GM18909 (cell line): ENCODE measurements around the gene RPL22.

Source experiments
- ATAC-seq: cut with Tn5 transposase; IDR thresholded peaks from one replicate; pipeline ENCODE4 v1.9.1; 2021; ENCODE audit warnings: mild to moderate bottlenecking; ENCODE audit not compliant: unreplicated experiment, poor library complexity

RPL22 gene

DNA sequence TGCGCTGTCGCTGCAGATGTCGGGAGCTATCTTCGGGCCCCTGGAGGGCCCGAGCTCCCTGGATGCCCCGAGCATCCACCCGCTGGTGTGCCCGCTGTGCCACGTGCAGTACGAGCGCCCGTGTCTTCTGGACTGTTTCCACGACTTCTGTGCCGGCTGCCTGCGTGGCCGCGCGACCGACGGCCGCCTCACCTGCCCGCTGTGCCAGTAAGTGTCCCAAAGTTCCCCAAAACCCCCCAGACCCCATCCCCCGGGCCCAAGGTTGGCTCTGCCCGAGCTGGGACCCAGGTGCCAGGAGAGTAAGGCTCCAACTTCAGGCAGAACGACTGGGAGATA lies 7.1 kb upstream of the RPL22 start:
- ATAC-seq = no peak

DNA sequence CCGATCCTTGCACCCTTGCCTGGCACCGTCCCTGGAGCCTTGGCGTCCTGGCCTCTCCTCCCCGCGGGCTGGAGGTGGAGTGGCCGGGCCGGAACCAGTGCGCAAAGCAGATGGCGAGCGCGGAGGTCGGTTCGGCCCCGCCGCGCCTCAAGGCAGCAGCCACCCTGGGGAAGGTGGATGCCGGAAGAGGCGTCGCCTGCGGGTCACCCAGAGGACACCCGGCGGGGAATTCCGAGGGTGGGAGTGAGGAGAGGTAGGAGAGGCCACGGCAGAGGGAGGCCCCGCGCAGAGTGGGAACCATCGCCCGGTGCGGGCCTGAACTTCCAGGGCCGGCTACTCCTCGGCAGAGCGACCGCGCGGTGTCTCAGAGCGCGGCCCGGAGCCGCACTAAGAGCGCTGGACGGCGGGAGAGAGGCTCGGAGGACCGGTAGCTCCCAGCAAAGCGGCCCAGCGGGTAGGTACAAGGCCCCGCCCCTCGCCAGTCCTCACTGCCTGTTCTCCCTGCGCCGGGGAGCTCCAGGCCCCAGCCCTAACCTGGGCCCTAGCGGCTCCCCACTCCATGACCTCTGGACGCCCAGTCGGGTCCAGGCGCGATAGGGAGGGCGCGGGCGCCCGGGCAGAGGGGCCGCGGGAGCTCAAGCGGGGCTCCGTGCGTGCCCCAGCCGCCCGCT lies 6.6 kb upstream of the RPL22 start, which contains the start of gene RNF207:
Gene RNF207, plus strand, starts transcription at position 271 of the 671 bp plus-strand sequence. CDS start 417 bp downstream, outside the sequence.
- peak; percentile 66 for ATAC-seq

DNA sequence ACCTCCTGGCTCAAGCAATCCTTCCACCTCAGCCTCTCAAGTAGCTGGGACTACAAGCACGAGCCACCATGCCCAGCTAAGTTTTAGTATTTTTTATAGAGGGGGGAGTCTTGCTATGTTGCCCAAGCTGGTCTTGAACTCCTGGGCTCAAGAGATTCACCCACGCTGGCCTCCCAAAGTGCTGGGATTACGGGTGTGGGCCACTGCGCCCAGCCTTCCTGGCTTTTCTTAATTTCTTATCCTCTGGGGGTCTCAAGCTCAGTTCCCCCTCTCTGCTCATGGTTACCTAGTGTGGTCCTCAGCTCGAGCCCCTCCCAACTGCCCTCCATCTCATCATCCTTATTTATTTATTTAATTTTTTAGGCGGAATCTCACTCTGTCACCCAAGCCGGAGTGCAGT lies 2.9 kb upstream of the RPL22 start:
- ATAC-seq = no peak

DNA sequence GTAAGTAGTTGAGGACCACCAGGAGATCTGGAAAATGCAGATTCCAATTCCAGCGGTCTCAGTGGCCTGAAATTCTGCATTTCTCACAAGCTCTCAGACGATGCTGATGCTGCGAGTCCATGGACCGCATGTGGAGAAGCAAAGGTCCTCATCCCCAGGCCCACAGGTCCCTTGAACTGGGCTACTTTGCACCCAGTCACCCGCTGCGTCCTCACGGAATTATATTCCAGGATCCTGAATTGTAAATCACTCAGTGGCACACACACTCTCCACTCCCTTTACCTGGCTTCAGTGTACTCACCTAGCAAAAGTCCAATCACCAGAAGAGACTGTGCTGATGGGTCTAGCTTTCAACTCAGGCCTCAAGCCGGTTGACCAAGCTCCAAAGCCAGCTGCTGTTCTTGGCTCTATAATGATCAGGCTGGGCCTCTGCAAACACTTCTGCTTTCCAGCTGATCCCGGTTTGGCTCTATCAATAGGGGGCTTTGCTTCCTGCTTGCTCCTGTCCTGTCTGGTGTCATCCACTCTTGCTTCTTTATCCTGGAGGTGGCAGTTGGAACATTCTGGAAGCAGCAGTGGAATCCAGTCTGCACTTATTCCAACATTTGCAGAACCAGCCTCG lies 904 bp upstream of the RPL22 start:
- no peak for ATAC-seq

DNA sequence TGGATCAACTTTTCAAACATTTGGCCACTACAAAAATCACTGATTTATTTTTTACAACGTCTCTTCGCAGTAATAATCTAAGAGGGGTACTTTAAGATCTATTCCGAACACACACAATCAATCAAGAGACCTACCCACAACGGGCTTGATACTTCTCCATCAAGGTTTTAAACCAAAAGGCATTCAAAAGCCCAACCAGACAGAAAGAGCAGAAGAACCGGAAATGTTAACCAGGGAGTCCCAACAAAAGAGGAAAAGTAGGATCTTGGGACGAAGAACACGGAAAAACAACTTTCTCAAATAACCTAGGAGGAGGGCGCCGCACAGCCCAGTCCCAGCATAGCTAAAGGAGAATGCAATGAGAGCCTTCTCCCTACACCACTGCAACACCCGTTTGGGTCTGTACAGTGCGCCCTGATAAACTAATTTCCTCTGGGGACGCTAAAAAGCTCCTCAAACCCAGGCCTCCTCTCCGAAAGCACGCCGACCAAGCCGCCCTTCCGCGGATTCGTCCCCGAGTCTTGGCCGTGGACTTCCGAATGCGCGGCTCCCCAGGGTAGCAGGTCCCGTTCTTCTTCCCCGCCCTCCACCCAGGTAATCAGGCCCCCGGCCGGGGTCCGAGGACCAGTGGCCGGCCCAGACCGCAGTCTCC lies 623 bp downstream of the RPL22 start:
- ATAC-seq = peak; percentile 36

DNA sequence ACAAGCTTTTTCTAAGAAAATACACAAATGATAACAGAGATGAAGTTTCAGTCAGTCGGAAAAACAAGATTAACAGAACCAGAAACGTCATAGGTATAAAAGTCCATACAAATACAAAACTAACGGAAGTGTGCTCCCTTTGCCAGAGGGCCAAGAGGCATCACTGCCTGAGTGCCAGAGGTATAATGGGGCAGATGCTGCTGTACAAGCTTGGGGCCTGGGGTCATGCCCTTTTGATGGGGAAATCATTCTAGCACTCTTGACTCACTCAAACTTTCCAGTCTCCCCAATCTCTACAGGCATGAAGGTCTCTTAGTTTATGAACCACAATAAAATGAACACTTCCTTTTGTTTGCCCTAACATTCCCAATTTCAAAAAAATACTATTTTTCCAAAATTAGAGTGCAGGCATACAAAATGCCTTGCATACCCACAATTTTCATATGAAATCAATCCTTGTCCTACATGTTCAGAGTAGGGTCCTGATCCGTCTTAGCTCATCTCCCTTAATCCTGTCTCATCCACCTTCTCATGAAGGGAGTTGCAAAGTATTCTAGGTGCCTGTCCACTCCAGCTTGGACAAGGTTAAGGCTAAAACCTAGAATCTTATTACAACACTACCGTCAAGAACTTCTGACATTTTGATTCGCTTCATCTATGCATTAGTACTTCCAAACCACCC lies 1.5 kb downstream of the RPL22 start:
- no peak for ATAC-seq

DNA sequence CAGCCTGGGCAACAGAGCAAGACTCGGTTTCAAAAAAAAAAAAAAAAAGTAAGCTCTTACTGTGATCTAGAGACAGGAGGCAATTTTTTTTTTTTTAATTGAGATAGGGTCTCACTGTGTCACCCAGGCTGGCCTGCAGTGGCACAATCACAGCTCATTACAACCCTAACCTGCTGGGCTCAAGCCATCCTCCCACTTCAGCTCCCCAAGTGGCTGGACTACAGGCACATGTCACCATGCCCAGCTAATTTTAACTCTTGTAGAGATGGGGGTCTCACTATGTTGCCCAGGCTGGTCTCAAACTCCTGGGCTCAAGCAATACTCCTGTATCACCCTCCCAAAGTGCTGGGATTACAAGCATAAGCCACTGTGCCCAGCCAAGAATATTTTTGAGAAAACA lies 7.4 kb downstream of the RPL22 start:
- no peak for ATAC-seq

DNA sequence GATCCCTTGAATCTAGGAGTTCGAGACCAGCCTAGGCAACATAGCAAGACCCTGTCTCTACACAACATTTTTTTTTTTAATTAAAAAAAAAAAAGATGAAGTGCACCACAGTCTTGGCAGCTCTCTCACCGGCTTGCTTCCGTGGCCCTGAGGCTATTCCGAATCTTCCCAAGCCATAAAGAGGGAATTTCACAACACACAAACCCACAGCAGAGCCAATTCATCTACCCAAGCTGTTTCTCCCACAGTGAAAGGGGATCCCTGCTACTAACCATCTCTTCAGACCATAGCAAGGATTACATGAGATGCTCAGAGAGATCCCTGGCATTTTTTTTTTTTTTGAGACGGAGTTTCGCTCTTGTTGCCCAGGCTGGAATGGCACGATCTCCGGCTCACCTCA lies 10.9 kb downstream of the RPL22 start:
- no peak for ATAC-seq

DNA sequence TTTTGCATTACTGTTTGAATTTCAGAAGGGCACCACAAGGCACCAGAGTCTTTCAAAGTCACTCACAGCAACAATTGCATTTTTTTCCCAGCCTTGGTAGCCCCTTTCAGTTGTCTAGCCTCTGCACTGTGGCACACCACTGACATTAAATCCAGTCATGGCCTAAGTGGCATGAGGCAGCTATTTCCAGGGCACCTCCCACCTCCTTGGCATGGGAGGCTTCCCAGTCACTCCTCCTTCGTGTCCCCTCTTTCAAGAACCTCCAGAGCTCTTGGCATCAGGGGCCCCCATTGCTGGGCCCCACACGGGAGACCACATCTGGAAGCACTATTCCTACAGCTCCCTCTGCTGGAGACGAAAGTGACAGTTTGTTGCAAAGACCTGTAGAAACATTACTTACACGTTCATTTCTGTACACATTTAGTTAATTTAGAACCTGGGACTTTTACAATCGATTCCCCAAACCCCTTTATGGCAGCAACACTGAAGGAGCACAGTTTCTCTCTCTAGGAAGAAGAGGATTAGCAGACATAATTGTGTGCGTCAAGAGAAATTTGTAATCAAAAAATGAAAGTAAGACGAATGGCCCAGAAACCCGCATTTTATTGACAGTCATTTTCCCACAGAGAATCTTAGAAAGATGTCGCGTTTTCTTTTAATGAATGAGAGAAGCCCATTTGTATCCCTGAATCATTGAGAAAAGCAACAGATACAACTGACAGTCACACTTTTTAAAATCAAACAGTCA lies 13.6 kb downstream of the RPL22 start:
- ATAC-seq = no peak

DNA sequence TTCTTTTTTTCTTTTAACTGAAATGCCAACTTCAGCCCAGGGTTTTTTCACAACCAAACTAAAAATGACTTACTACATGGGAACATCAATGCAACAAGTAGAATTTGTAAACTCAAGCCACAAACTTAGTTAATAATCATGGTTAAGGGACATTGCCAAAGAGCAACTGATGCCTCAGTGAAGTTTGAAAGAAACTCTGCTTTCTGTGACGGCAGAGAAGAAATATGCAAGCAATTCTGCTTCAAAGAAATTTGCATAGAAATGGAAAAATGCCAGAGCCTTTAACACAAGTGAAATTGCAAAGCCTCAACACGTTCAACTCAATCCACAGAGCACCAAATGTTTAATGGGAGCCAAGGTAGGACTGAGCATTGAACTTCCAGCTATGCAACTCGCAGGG lies 14.2 kb downstream of the RPL22 start:
- no peak for ATAC-seq

DNA sequence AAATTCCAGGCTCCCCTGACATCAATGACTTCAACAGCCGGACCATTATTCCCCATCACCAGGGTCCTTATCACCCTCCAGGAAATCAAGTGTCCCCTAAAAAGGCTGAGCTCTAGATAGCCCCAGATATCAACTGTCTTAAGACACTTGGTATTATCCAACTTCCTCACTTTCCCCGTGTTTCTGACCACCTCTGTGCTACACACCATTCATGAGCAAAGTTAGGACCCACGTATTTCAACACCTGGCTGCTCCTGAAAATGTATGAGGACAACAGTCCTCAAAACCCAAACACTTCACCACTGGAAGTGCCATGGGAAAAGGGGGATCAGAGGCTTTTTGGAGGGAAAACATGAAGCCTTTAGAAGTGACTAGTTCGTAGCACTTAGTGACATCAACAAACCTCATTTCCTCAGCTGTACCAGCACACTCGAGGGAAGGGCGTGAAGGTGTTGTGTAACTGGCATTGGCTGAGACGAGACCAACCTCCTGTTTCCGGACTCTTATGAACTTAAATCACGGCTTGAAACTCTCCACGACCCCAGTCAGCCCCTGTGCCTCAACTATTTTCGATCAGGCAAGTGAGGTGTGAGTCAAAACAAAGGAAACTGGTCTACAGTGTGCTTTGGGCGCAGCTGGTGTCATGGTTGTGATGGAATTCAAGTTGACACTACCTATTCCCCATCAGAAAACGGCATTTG lies 15.2 kb downstream of the RPL22 start:
- ATAC-seq = no peak

DNA sequence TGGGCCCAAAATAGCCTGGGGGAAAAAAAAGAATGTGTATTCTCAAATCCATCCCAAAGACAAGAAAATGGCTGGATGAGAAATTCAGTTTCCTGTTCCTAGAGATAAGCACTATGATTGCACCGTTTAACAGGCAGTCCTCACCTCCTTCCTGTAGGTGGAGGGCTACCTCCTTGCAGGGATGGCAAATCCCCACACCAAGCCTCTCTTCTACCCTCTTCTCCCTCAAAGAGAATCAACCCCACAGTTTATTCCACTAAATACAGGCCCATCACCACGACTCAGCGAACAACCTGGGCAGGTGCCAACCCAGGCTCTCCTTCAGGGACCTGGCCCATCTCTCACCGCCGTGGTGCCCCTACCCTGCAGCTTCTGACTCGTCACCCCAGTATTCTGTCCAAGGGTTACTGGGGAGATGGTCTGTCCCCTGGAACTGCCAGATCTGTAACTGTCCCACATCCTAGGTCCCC lies 15.8 kb downstream of the RPL22 start:
- ATAC-seq = no peak

DNA sequence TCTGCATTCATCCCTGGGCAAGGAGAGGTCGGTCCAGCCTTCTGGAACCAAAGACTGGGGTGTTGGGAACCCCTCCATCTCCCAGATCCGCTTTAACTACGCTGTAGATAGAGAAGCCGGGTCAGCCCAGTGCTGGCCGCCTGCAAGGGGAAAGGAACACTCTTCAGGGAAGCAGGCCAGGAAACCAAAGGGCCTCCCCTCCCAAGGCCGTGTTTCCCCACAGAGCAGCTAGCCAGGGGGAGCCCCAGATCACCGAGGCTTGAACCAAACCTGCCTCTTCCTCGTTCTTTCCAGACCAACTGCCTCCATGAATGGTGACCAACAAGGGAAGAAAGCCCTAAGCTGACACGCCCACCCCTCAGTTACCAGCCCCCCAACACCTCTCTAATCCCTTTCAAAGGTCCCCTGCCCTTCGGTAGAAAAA lies 18.0 kb downstream of the RPL22 start:
- ATAC-seq = no peak

DNA sequence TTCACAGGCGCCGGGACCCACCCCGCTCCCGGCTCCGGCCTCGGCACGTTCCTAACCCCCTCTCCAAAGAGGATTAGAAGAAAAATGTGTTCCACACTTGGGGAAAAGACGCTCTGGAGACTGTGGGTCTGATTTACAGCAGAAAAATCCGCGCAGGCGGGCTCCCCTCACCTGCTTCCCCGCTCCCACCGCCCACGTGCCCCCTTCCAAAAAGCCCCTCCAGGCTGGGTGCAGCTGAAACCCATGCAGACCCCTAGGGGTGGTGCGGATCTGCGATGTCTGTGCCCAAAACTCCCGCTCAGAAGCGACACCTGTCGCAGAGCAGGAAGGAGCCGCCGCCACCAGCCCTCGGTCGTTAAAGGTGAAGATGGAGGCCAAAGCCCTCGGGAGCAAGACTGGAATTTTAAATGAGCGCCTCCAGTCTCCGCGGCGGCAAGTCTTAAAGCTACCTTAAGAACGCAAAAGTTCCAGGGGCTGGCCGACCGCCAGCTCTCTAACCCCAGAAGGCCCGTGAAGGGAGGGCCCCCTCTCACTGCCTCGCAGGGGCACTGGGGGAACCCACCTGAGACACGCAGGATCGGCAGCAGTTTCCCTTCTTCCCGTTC lies 18.6 kb downstream of the RPL22 start:
- no peak for ATAC-seq

DNA sequence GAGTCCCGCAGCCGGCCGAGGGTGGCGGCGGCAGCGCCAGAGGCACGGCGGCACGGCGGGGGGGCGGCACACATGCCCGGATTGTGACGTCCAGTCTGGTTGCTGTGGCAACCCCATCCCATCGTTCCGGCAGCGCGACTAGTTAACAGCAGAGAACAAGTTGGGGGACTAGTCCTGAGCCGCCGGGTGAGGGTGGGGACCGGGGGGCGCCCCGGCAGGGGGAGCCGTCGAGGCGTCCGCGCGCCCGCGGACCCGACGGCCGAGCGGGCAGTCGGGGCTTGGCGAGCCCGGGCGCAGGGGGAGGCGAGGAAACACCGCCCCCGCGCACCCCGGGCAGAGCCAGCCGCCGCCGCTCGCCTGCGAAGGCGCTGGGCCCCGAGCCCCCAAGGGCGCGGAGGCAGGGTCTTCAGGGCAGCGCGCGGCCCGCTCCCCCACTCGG lies 19.1 kb downstream of the RPL22 start, which contains the start of gene CHD5:
Gene CHD5, minus strand, starts transcription at position 54 of the 439 bp plus-strand sequence. CDS start 298 bp downstream, outside the sequence.
- no peak for ATAC-seq

DNA sequence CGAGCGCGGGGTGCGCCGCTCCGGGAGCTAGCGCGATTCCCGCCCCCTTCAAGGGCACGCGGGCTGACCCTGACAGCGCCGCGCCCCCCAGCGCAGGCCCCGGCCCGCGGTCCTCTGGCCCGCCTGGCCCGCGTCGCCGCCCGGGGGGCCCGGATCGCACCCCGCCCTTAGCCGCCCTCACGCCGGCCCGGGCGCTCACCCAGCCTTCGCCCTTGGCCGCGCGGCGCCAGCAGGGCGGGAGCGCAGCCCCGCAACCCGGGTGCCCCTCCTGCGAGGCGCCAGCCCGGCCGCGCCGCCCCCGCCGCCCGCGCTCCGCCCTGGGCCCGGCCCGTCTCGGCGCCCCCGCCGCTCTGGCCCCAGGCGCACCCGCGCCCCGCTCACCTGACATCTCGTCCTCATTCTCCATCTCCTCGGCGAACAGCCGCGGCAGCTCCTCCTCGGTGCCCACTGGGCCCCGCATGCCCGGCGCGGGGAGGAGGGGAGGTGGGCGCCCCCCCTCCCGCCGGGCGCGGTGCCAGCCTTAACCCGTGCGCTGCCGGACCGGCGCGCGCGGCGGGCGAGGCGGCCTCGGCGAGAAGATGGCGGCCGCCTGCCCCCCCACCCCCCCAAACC lies 19.7 kb downstream of the RPL22 start:
- ATAC-seq = no peak

DNA sequence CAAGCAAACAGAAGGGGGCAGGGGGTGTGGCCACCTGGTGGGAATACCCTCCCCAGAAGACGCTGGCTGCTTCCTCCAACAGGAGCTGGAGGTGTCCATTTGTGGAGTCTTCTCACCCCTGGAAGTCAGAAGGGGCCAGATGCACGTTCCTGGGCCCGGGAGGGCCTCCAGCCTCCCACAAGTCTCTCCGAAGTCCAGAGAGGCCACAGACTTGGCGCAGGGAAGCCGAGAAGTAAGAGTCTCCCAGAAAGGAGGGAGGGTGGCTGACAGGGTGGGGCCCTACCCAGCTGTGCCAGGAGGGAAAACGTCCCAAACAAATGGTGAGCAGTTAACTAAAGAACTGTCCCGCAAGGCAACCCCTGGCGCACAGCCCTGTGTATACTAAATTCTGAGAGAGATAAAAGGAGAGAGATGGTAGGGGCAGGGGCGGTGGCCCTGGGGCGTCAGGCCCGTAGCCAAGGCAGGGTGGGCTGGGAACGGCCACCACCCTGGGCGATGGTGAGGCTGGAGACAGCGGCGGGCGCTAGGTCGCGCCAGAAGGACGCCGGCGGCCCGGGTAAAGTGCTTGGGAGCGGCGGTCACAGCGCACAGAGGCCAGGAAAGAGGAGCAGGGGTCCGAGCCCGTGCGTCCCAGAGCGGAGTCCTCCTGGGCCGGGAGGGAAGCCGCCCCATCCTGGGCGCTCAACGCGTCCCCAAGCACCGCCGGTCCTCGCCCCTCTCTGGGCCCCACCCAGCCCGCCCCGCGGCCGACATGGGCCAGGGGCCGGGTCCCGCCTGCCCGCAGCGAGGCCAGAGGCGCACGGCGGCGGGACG lies 20.4 kb downstream of the RPL22 start:
- no peak for ATAC-seq
